ENCODE measurements around the gene SMOC2. TPM values are rescaled to one million over a fixed set of nuclear protein-coding genes. Genes with fewer than 3 reads are reported as not detected.

SMOC2 gene
- total RNA-seq, 1 experiment from 2014 or later = 2.1 TPM

GRCh38 chr6:168684471-168684870, 243.5 kb downstream of the SMOC2 start:
- H2AFZ ChIP-seq (ENCODE audit: low read length) = no peak overlapping the region
- H2BK5ac ChIP-seq (ENCODE audit: insufficient read length, low read length) = no peak overlapping the region
- H3K23ac ChIP-seq (ENCODE audit: insufficient read length, low read depth, low read length) = no peak overlapping the region
- H3K23me2 ChIP-seq (ENCODE audit: insufficient read length, low read depth, low read length, poor library complexity, severe bottlenecking) = no peaks in the 10 kb centered on the region
- no peaks in the 10 kb centered on the region for H3K9me3 ChIP-seq (ENCODE audit: control insufficient read depth, low read depth, low read length)
- H3K18ac ChIP-seq (ENCODE audit: insufficient read length, low read depth, low read length) = no peak overlapping the region
- no peak overlapping the region for H2AK5ac ChIP-seq (ENCODE audit: insufficient read length, low read length)
- H3K79me2 ChIP-seq (ENCODE audit: insufficient read depth, low read length) = no peaks in the 10 kb centered on the region
- no peaks in the 10 kb centered on the region for H3K79me1 ChIP-seq (ENCODE audit: insufficient read depth, low read depth, low read length, poor library complexity, severe bottlenecking)
- Mint-ChIP-seq H3K36me3 (ENCODE audit: insufficient read depth in 1 of 3, low read depth in 3 of 3) (peaks cover 2 to 5% (median 3%) of the 10 kb centered on the region in 3 experiments; a peak in 4 of 7 replicates), H3K4me3 (no peak overlapping the region), H3K27me3 (ENCODE audit: low read depth) (no peaks in the 10 kb centered on the region), H3K9me3 (peaks cover 5 to 7% of the 10 kb centered on the region in 2 experiments; a peak in 2 of 5 replicates), H3K27ac (no peak overlapping the region), H3K4me1 (peaks cover 50 to 55% of the 10 kb centered on the region in 2 experiments)
- H3K27me3 ChIP-seq (ENCODE audit: insufficient read depth, low read length) = no peaks in the 10 kb centered on the region
- H3K27ac ChIP-seq (ENCODE audit: insufficient read length, low read depth, low read length) = no peak overlapping the region
- no peak overlapping the region for H4K8ac ChIP-seq (replicated peaks; ENCODE audit: insufficient read length, low read depth, low read length)
- no peak overlapping the region for H2BK15ac ChIP-seq (ENCODE audit: low read depth, low read length)
- H3K4ac ChIP-seq (ENCODE audit: low read depth, low read length) = no peak overlapping the region
- H3K4me2 ChIP-seq (ENCODE audit: insufficient read depth, insufficient read length, low read length) = no peak overlapping the region
- no peak overlapping the region for H4K5ac ChIP-seq (ENCODE audit: insufficient read length, low read depth, low read length)
- no peak for TF ChIP-seq CTCF (conservative IDR thresholded peaks at IDR 0.05)
- no peak for DNase-seq
- H2BK20ac ChIP-seq (ENCODE audit: low read depth, low read length, poor library complexity, severe bottlenecking) = no peak overlapping the region
- peaks cover 6% of the 10 kb centered on the region; the same call in 1 of the 2 replicates for H3K4me1 ChIP-seq (ENCODE audit: insufficient read depth, low read length)
- H4K91ac ChIP-seq (ENCODE audit: insufficient read length, low read depth, low read length) = no peak overlapping the region
- H4K20me1 ChIP-seq (ENCODE audit: control insufficient read depth, insufficient read depth, insufficient read length) = no peaks in the 10 kb centered on the region
- H2BK120ac ChIP-seq (ENCODE audit: low read depth, low read length, poor library complexity, severe bottlenecking) = no peak overlapping the region
- no peak overlapping the region for H3K9ac ChIP-seq (ENCODE audit: extremely low read depth, insufficient read length, low read length)
- WGBS (ENCODE audit: extremely low coverage, insufficient read length, low lambda C conversion rate) = no CpG with 5 or more reads among the region's 8 CpGs
- H2BK12ac ChIP-seq (ENCODE audit: insufficient read length, low read depth, low read length) = no peak overlapping the region
- no peak overlapping the region for H3K56ac ChIP-seq (ENCODE audit: insufficient read length, low read depth, low read length)
- no peak overlapping the region for H3T11ph ChIP-seq (ENCODE audit: low read length)
- H3K14ac ChIP-seq (ENCODE audit: insufficient read depth, low read length) = no peak overlapping the region
